Cardiac fibroblast (primary cell): ENCODE data around the gene SLC6A6.
A peak's percentile ranks its signal among the peaks of the same experiment; 100 is the strongest.

Experiments
- DNase-seq, 2 donors: peaks; one replicate each; pipeline versions ENCODE4 v3.0.0 to v3.0.0-alpha.2; 2010; ENCODE audit warnings: low read depth in 2 of 2
- H3K4me3 ChIP-seq, 2 donors: replicated peaks in 1 of 2; 1 replicate in 1 of 2; 2 replicates in 1 of 2; pipeline ENCODE4 v1.5.1; 2011; ENCODE audit warnings: low read depth in 2 of 2, low read length in 2 of 2, mild to moderate bottlenecking in 2 of 2, moderate library complexity in 1 of 2
- CTCF ChIP-seq: IDR thresholded peaks from one replicate; pipeline ENCODE4 v1.5.1; 2011; ENCODE audit warnings: low read depth, mild to moderate bottlenecking, low read length, inconsistent platforms

The SLC6A6 gene

GRCh38 chr3:14423963-14424362 is 21.6 kb downstream of the SLC6A6 start:
- H3K4me3 ChIP-seq = no peak overlapping the region
- DNase-seq = no peak
- TF ChIP-seq CTCF = no peak

GRCh38 chr3:14424711-14425580 is 22.5 kb downstream of the SLC6A6 start:
- H3K4me3 ChIP-seq = no peak overlapping the region
- no peak for DNase-seq
- no peak for TF ChIP-seq CTCF

DNA sequence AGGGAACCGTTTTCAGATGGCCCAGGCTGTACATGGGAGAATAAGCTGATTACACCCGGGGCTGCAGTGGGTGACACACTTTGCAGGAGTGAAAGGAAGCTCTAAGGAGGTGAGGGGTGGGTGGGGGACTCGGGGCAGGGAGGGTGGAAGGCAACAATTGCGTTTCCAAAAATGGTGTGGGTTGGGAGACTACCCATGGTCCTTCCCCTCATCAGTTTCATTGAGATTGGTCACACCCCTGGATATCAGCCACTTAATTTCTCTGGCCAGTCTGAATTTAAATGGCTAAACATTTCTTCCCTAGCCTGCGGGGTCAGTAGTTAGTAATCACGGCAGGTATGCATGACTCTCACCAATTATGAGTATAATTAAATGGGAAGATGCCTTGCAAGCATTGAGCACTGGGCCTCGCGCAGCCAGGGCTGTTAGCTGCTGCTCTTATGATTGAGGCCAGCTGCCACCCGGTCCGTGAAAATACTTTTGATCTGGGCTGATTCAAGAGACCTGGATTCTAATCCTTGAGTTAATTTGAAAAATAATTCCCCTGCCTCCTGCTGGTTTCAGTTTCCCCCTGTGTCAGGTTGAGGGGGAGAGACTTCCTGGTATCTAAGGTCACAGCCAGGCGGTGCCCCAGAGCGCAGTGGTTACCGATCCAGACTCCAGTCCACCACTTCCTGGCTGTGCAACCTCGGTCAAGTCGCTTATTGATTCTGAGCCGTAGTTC is 23.3 kb downstream of the SLC6A6 start:
- DNase-seq = no peak
- TF ChIP-seq CTCF = no peak
- no peak overlapping the region for H3K4me3 ChIP-seq

GRCh38 chr3:14426305-14426620 is 23.9 kb downstream of the SLC6A6 start:
- TF ChIP-seq CTCF = no peak
- H3K4me3 ChIP-seq = no peak overlapping the region
- no peak for DNase-seq

DNA sequence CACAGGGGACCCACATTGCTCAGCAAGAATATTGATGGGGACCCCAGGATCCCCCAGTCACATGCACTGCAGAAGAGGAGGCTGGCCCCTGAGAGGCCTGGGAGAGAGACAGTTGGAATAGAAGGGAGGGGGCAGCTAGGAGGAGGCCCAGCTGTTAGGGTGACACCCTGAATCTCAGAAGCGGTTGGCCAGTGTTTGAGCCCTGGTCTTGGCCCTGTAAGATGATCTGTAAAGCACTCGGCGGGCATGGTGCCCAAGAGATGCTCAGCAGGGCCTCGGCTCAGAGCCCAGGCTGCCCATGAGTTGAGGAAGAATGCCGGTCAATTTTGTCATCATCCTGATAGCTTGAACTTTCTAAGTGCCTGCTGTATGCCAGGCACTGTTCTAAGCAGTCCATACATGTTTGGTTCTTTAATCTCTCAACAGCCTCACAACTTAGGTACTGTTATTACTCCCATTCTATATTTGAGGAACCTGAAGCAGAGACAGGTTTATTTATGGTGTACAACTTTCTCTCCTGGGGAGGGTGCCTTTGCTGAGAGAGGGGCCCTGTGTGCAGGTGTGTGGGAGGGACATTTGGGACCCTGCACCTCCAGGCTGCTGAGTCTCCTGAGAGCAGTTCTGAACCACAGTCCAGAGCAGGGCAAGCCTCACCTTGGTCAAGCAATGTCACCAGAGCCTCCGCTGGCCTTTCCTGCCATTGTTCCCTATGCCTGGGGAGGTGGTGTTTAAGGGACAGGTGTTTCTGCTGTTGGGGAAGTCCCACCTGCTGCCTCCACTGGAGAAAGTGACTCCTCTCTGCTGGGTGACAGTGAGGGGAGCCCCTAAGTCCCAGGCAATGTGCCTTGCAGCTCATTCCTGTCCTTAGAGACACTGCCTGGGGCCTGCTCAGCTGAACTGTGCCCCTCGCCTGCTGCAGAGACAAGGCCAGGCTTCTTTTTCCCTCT is 26.0 kb downstream of the SLC6A6 start:
- TF ChIP-seq CTCF = no peak
- DNase-seq = peak in 1 of 2 donors; percentile 28

DNA sequence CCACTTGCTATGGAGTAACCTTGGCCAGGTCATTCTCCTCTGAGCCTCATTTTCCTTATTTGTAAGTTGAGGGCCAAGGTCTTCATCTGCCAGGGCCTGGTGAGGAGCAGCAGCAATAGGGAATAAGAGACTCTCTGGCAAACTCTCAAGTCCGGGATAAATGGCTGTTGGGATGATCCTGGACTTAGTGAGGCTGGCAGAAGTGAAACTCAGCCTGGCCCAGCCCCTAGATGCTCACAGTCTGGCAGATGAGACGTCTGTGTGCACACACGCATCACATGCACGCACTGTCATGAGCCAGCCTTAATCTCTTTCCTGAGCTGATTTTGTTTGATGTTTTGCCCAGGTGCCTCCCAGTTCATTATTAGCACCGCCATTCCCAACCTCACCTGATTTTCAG is 26.8 kb downstream of the SLC6A6 start:
- no peak for DNase-seq
- H3K4me3 ChIP-seq = no peak overlapping the region
- no peak for TF ChIP-seq CTCF

More for the DNA sequence above, 26.0 kb downstream of the SLC6A6 start:
- no peak overlapping the region for H3K4me3 ChIP-seq
